ENCODE measurements around the gene IKZF1.

The IKZF1 gene

DNA sequence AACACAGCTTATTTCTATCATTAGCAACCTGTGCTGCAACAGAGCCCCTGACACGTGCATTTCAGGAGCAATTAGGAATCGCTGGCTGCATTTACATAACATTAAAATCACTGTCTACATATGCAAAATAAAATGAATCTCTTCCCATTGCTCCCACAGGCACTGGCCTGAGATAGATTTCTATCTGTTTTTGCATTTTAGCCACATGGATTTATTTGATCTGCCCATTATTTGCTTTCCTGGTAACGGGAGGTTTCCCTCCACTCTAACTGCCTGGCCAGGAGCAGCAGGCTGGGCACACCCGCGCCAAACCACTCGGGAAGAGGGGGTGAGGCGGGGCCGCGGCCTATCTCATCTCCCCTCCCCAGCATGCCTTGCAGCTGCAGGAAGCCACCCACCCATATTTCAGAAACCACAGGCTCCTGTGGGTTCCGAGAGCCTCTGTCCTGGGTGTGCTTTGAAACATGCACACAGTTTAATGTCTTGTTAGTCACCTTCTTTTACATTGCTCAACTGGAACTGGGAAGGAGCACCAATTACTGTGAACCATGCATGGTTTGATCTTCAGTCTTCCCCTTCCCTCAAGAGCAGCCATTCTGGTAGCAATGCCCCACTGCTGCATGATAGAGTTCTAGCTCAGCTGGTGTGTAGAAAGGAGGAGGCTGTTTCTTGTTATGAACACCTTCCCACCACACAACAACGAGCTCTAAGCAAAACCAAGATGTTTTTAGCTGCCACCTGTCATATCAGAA is 37.7 kb upstream of the IKZF1 start:
- ChIA-PET CTCF (interaction anchor here (0.6 to 1.9 kb wide), 14 partner anchors 8 to 103 kb away, joined by 3 to 7 read pairs (median 4); no protein-coding TSS in a partner anchor), POLR2A (interaction anchor here (0.5 to 1.2 kb wide), 4 partner anchors 37 to 508 kb away, joined by 3 read pairs; no protein-coding TSS in a partner anchor)
- H3K9me3 ChIP-seq (ENCODE audit: control extremely low read depth in 1 of 5, control insufficient read depth in 4 of 5, insufficient read depth in 2 of 5, low read depth in 1 of 5, low read length in 4 of 5) = peaks cover 0 to 4% (median 0%) of the 10 kb centered on the region in 5 experiments
- no peaks in the 10 kb centered on the region for H3K27me3 ChIP-seq (replicated peaks in 2 of 5; ENCODE audit: control insufficient read depth in 4 of 5, insufficient read depth in 5 of 5, low read length in 4 of 5)
- peaks cover 39 to 83% (median 75%) of the 10 kb centered on the region in 4 experiments for H3K4me1 ChIP-seq (ENCODE audit: control extremely low read depth in 1 of 4, control insufficient read depth in 4 of 4, insufficient read depth in 4 of 4, low read length in 3 of 4)
- no peaks in the 10 kb centered on the region for H3K36me3 ChIP-seq (ENCODE audit: control insufficient read depth in 4 of 4, insufficient read depth in 4 of 4, low read length in 3 of 4)
- DNase-seq = peak; percentile 80 to 96 (median 92)
- H3K27ac ChIP-seq (ENCODE audit: insufficient read depth in 1 of 2, low read depth in 1 of 2, low read length in 2 of 2, poor library complexity in 1 of 2, severe bottlenecking in 2 of 2) = peak overlapping the region; percentile 21 to 62
- peak overlapping the region in 6 of 7 experiments; percentile 2 to 57 (median 36) for H3K4me3 ChIP-seq (ENCODE audit: control insufficient read depth in 1 of 7, extremely low read depth in 1 of 7, insufficient read depth in 4 of 7, low read depth in 2 of 7, low read length in 6 of 7)
- 0% methylated on average over 8 of the region's 11 CpGs for WGBS (ENCODE audit: insufficient coverage)

DNA sequence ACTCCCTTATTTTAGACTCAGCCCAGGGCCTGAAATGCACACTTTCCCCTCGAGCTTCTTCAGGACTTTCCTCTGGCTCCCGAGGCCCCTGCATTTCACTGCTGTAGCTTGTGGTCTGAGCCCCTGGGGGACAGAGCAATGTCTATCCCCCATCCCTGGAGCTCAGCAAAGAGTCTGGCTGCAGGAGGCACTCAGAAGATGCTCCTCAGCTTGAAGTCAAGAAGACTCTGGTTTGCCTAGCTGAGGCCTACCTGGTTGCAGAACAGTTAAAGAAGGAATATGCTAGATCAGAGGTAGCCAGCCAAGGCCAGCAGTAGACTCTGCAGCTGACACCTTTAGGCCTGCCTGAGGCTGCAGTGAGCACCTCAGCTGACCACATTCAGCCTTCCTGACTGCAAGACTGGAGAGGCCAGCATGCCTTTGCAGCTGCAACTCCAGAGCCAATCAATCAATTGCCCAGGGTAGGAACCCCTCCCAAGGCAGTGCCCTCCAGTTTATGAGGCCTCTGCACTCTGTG is 36.9 kb upstream of the IKZF1 start:
- Histone ChIP-seq H3K27me3 (replicated peaks in 2 of 5; ENCODE audit: control insufficient read depth in 4 of 5, insufficient read depth in 5 of 5, low read length in 4 of 5) (no peaks in the 10 kb centered on the region), H3K27ac (ENCODE audit: insufficient read depth in 1 of 2, low read depth in 1 of 2, low read length in 2 of 2, poor library complexity in 1 of 2, severe bottlenecking in 2 of 2) (peak overlapping the region; percentile 21 to 62), H3K4me1 (ENCODE audit: control extremely low read depth in 1 of 4, control insufficient read depth in 4 of 4, insufficient read depth in 4 of 4, low read length in 3 of 4) (peaks cover 37 to 75% (median 67%) of the 10 kb centered on the region in 4 experiments), H3K4me3 (ENCODE audit: control insufficient read depth in 1 of 7, extremely low read depth in 1 of 7, insufficient read depth in 4 of 7, low read depth in 2 of 7, low read length in 6 of 7) (peak overlapping the region in 3 of 7 experiments; percentile 20 to 57 (median 52)), H3K36me3 (ENCODE audit: control insufficient read depth in 4 of 4, insufficient read depth in 4 of 4, low read length in 3 of 4) (no peaks in the 10 kb centered on the region), H3K9me3 (ENCODE audit: control extremely low read depth in 1 of 5, control insufficient read depth in 4 of 5, insufficient read depth in 2 of 5, low read depth in 1 of 5, low read length in 4 of 5) (peaks cover 0 to 4% (median 0%) of the 10 kb centered on the region in 5 experiments)
- DNase-seq = no peak
- 39% methylated on average over 2 of the region's 2 CpGs for WGBS (ENCODE audit: insufficient coverage)
- ChIA-PET POLR2A (interaction anchor here (0.5 to 1.2 kb wide), 2 partner anchors 46 to 509 kb away, joined by 3 read pairs; no protein-coding TSS in a partner anchor), CTCF (interaction anchor here (0.9 to 1.8 kb wide), 6 partner anchors 15 to 102 kb away, joined by 3 to 4 read pairs (median 4); no protein-coding TSS in a partner anchor)

DNA sequence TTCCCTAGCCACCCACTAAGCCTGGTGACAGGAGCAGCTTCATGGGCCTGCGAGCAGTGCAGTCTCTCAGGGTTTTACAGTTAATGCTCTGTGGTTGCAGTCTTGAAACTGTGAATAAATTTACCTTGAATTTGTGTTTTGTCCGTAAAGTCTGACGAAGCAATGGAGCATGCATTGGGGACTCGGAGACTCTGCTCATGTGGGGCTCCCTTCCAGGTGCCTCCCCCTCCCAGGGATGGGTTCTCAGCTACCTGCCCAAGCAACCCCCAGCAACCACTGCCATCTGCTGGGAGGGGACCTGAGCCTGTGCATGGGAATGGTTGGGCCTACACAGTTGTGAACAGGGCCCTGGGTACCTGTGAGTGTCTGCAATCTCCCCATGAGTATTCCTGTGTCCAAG is 36.3 kb upstream of the IKZF1 start:
- no peak overlapping the region for H3K27ac ChIP-seq (ENCODE audit: insufficient read depth in 1 of 2, low read depth in 1 of 2, low read length in 2 of 2, poor library complexity in 1 of 2, severe bottlenecking in 2 of 2)
- no peaks in the 10 kb centered on the region for H3K27me3 ChIP-seq (replicated peaks in 2 of 5; ENCODE audit: control insufficient read depth in 4 of 5, insufficient read depth in 5 of 5, low read length in 4 of 5)
- POLR2A ChIA-PET = interaction anchor here (1.2 kb wide), 1 partner anchor 45 kb away, joined by 3 read pairs; no protein-coding TSS in a partner anchor
- H3K9me3 ChIP-seq (ENCODE audit: control extremely low read depth in 1 of 5, control insufficient read depth in 4 of 5, insufficient read depth in 2 of 5, low read depth in 1 of 5, low read length in 4 of 5) = peaks cover 0 to 4% (median 0%) of the 10 kb centered on the region in 5 experiments
- 96% methylated on average over 3 of the region's 4 CpGs for WGBS (ENCODE audit: insufficient coverage)
- H3K4me3 ChIP-seq (ENCODE audit: control insufficient read depth in 1 of 7, extremely low read depth in 1 of 7, insufficient read depth in 4 of 7, low read depth in 2 of 7, low read length in 6 of 7) = no peak overlapping the region
- H3K36me3 ChIP-seq (ENCODE audit: control insufficient read depth in 4 of 4, insufficient read depth in 4 of 4, low read length in 3 of 4) = no peaks in the 10 kb centered on the region
- CTCF ChIA-PET = interaction anchor here (1.1 to 1.2 kb wide), 2 partner anchors 15 to 41 kb away, joined by 4 read pairs; no protein-coding TSS in a partner anchor
- peaks cover 34 to 69% (median 64%) of the 10 kb centered on the region in 4 experiments for H3K4me1 ChIP-seq (ENCODE audit: control extremely low read depth in 1 of 4, control insufficient read depth in 4 of 4, insufficient read depth in 4 of 4, low read length in 3 of 4)
- DNase-seq = no peak

DNA sequence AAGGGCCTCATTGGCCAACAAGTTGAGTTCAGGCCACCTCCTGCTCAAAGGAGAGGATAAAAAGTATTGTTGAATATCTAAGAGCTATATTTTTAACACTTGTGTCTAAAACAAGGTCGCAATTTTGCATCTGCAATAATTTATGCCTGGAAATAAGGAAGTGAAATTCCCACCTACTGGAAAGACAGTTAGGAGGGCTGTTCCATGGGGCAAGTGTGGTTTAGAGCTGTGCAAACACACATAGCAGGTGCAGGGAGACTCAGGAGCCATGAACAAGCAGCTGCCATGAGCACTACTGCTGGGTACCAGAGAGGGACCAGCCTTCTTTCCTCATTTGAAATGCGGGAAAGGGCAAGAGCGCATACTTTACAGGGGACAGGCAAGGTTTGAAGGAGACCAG is 35.5 kb upstream of the IKZF1 start:
- peaks cover 29 to 67% (median 58%) of the 10 kb centered on the region in 4 experiments for H3K4me1 ChIP-seq (ENCODE audit: control extremely low read depth in 1 of 4, control insufficient read depth in 4 of 4, insufficient read depth in 4 of 4, low read length in 3 of 4)
- ChIA-PET POLR2A (no interaction called here), CTCF (interaction anchor here (1.3 to 2.1 kb wide), 3 partner anchors 12 to 45 kb away, joined by 3 to 5 read pairs (median 4); no protein-coding TSS in a partner anchor)
- H3K27ac ChIP-seq (ENCODE audit: insufficient read depth in 1 of 2, low read depth in 1 of 2, low read length in 2 of 2, poor library complexity in 1 of 2, severe bottlenecking in 2 of 2) = no peak overlapping the region
- peaks cover 0 to 4% (median 0%) of the 10 kb centered on the region in 5 experiments for H3K9me3 ChIP-seq (ENCODE audit: control extremely low read depth in 1 of 5, control insufficient read depth in 4 of 5, insufficient read depth in 2 of 5, low read depth in 1 of 5, low read length in 4 of 5)
- WGBS (ENCODE audit: insufficient coverage) = 83% methylated on average over 2 of the region's 3 CpGs
- H3K4me3 ChIP-seq (ENCODE audit: control insufficient read depth in 1 of 7, extremely low read depth in 1 of 7, insufficient read depth in 4 of 7, low read depth in 2 of 7, low read length in 6 of 7) = no peak overlapping the region
- no peaks in the 10 kb centered on the region for H3K36me3 ChIP-seq (ENCODE audit: control insufficient read depth in 4 of 4, insufficient read depth in 4 of 4, low read length in 3 of 4)
- H3K27me3 ChIP-seq (replicated peaks in 2 of 5; ENCODE audit: control insufficient read depth in 4 of 5, insufficient read depth in 5 of 5, low read length in 4 of 5) = no peaks in the 10 kb centered on the region
- DNase-seq = no peak

DNA sequence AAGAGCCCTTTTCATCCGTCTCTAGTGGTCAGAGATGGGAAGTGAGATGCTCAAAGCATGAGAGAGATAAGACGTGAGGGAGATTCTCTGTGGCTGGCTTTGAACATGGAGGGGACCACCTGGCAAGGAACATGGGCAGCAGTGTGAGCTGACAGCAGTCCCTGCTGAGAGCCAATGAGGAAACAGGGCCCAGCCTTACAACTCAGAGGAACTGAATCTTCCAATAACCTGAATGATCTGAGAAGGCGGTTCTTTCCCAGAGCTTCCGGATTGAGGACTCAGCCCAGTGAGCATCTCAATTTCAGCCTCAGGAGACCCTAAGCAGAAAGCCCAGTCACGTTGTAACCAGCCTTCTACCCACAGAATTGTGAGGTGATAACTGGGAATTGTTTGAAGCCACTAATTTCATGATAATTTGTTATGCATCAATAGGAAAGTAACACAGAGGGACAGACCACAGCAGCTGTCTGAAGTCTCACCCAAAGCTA is 33.9 kb upstream of the IKZF1 start:
- no peak overlapping the region for H3K27ac ChIP-seq (ENCODE audit: insufficient read depth in 1 of 2, low read depth in 1 of 2, low read length in 2 of 2, poor library complexity in 1 of 2, severe bottlenecking in 2 of 2)
- ChIA-PET CTCF (interaction anchor here (1.0 to 2.1 kb wide), 4 partner anchors 9 to 50 kb away, joined by 3 to 5 read pairs (median 3); no protein-coding TSS in a partner anchor), POLR2A (no interaction called here)

DNA sequence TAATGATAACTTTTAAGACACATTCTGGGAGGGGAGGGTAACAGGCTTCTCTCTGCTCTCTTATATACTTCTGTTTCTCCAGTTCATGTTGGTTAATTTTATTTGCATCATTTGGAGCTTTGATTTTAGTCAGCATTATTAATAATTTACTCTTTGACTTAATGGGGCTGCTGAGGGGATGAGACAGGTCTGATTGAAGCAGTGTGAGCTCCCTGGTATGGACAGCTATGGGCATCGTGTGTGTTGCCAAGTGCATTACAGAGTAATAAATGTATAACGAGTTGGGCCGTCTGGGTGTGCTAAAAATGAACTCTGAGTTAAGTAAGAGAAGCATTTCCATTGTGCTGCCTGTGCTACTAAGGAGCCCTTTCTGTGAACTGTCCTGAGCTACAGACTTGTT is 31.7 kb upstream of the IKZF1 start:
- DNase-seq = no peak
- Histone ChIP-seq H3K27me3 (replicated peaks in 2 of 5; ENCODE audit: control insufficient read depth in 4 of 5, insufficient read depth in 5 of 5, low read length in 4 of 5) (no peaks in the 10 kb centered on the region), H3K4me3 (ENCODE audit: control insufficient read depth in 1 of 7, extremely low read depth in 1 of 7, insufficient read depth in 4 of 7, low read depth in 2 of 7, low read length in 6 of 7) (no peak overlapping the region), H3K9me3 (ENCODE audit: control extremely low read depth in 1 of 5, control insufficient read depth in 4 of 5, insufficient read depth in 2 of 5, low read depth in 1 of 5, low read length in 4 of 5) (peaks cover 0 to 4% (median 0%) of the 10 kb centered on the region in 5 experiments), H3K36me3 (ENCODE audit: control insufficient read depth in 4 of 4, insufficient read depth in 4 of 4, low read length in 3 of 4) (no peaks in the 10 kb centered on the region), H3K27ac (ENCODE audit: insufficient read depth in 1 of 2, low read depth in 1 of 2, low read length in 2 of 2, poor library complexity in 1 of 2, severe bottlenecking in 2 of 2) (no peak overlapping the region), H3K4me1 (ENCODE audit: control extremely low read depth in 1 of 4, control insufficient read depth in 4 of 4, insufficient read depth in 4 of 4, low read length in 3 of 4) (peaks cover 14 to 46% (median 31%) of the 10 kb centered on the region in 4 experiments)
- POLR2A ChIA-PET = interaction anchor here (1.2 kb wide), 1 partner anchor 8 kb away, joined by 3 read pairs; no protein-coding TSS in a partner anchor
- CTCF ChIA-PET = interaction anchor here (0.9 to 2.8 kb wide), 12 partner anchors 7 to 130 kb away, joined by 3 to 12 read pairs (median 4); no protein-coding TSS in a partner anchor
- WGBS (ENCODE audit: insufficient coverage) = 98% methylated on average over 3 of the region's 3 CpGs

More for the DNA sequence above, 33.9 kb upstream of the IKZF1 start:
- H3K4me3 ChIP-seq (ENCODE audit: control insufficient read depth in 1 of 7, extremely low read depth in 1 of 7, insufficient read depth in 4 of 7, low read depth in 2 of 7, low read length in 6 of 7) = no peak overlapping the region
- peaks cover 25 to 61% (median 51%) of the 10 kb centered on the region in 4 experiments for H3K4me1 ChIP-seq (ENCODE audit: control extremely low read depth in 1 of 4, control insufficient read depth in 4 of 4, insufficient read depth in 4 of 4, low read length in 3 of 4)
- no peaks in the 10 kb centered on the region for H3K27me3 ChIP-seq (replicated peaks in 2 of 5; ENCODE audit: control insufficient read depth in 4 of 5, insufficient read depth in 5 of 5, low read length in 4 of 5)
- DNase-seq = no peak
- no peaks in the 10 kb centered on the region for H3K36me3 ChIP-seq (ENCODE audit: control insufficient read depth in 4 of 4, insufficient read depth in 4 of 4, low read length in 3 of 4)
- H3K9me3 ChIP-seq (ENCODE audit: control extremely low read depth in 1 of 5, control insufficient read depth in 4 of 5, insufficient read depth in 2 of 5, low read depth in 1 of 5, low read length in 4 of 5) = peaks cover 0 to 4% (median 0%) of the 10 kb centered on the region in 5 experiments
- 89% methylated on average over 5 of the region's 5 CpGs for WGBS (ENCODE audit: insufficient coverage)
